SU-DHL-6 (cell line): Measurements from ENCODE around the gene CWH43.
"Not testable (repeated sequence)": the region's sequence is repeated elsewhere in the genome, so short reads cannot be mapped to it uniquely, and the experiment has no call there.

ENCODE experiments used
- EZH2phosphoT487 ChIP-seq: fragments of 200-600 bp; sonication (generic), shearing (Covaris generic); conservative IDR thresholded peaks from 2 replicates; pipeline ENCODE4 v1.6.1; 2018; ENCODE audit warnings: mild to moderate bottlenecking, antibody characterized with exemption, low read length, moderate library complexity, mixed read lengths
- TF ChIP-seq, protein P1 (sequence below): fragments of 200-600 bp; sonication (generic); IDR thresholded peaks from one replicate; pipeline ENCODE4 v1.5.1; 2017; ENCODE audit warnings: antibody characterized with exemption, mild to moderate bottlenecking, low read length, moderate library complexity; ENCODE audit not compliant: insufficient read depth, poor library complexity, severe bottlenecking

DNA sequence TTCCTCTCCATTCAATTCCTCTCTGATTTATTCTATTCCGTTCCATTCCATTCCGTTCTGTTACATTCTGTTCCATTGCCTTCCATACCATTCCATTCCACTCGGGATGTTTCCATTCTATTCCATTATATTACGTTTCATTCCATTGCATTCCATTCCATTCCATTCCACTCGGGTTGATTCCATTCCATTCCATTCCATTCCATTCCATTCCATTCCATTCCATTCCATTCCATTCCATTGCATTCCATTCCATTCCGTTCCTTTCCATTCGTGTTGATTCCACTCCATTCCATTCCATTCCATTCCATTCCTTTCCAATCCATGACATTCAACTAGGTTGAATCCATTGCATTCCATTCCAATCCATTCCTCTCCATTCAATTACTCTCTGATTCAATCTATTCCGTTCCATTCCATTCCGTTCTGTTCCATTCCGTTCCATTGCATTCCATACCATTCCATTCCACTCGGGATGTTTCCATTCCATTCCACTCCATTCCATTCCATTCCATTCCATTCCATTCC, 106.6 kb downstream of the CWH43 start:
- TF ChIP-seq, protein P1, sequence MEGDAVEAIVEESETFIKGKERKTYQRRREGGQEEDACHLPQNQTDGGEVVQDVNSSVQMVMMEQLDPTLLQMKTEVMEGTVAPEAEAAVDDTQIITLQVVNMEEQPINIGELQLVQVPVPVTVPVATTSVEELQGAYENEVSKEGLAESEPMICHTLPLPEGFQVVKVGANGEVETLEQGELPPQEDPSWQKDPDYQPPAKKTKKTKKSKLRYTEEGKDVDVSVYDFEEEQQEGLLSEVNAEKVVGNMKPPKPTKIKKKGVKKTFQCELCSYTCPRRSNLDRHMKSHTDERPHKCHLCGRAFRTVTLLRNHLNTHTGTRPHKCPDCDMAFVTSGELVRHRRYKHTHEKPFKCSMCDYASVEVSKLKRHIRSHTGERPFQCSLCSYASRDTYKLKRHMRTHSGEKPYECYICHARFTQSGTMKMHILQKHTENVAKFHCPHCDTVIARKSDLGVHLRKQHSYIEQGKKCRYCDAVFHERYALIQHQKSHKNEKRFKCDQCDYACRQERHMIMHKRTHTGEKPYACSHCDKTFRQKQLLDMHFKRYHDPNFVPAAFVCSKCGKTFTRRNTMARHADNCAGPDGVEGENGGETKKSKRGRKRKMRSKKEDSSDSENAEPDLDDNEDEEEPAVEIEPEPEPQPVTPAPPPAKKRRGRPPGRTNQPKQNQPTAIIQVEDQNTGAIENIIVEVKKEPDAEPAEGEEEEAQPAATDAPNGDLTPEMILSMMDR, result not testable (repeated sequence)
- not testable (repeated sequence) for TF ChIP-seq EZH2phosphoT487
